Activated CD8-positive, alpha-beta T cell treated with anti-CD3 and anti-CD28 coated beads, Interleukin-2, amount 10 ng/mL, durations not matched to agents 7 days and 5 days (primary cell): ENCODE measurements around the gene CASP3. TPM values are rescaled to one million over a fixed set of nuclear protein-coding genes. Genes with fewer than 3 reads are reported as not detected.

Experiments used
- ATAC-seq: fragments of 150-1000 bp; cut with Tn5 transposase; one replicate; pipeline ENCODE4 v1.10.0; 2021; ENCODE audit warnings: moderate library complexity
- CTCF ChIA-PET: fragments of 350-600 bp; sonication (Branson Sonifier 250); formaldehyde crosslinking; loops from one replicate; lab custom pipeline; 2021; ENCODE audit warnings: antibody characterized with exemption; lab: Charles Lee
- POLR2A ChIA-PET: fragments of 350-600 bp; sonication (Branson Sonifier 250); formaldehyde crosslinking; loops from one replicate; lab custom pipeline; 2021; ENCODE audit warnings: antibody characterized with exemption; lab: Charles Lee
- DNase-seq: peaks from one replicate; pipeline ENCODE4 v3.0.0-alpha.2; 2020
- H3K27ac Mint-ChIP-seq: one replicate; pipeline ENCODE4 v1.8.0; 2021; ENCODE audit warnings: mild to moderate bottlenecking, mixed read lengths
- H3K27me3 Mint-ChIP-seq: one replicate; pipeline ENCODE4 v1.8.0; 2021; ENCODE audit warnings: low read depth, mixed read lengths
- H3K36me3 Mint-ChIP-seq: one replicate; pipeline ENCODE4 v1.8.0; 2021; ENCODE audit warnings: low read depth, mixed read lengths
- H3K4me1 Mint-ChIP-seq: one replicate; pipeline ENCODE4 v1.8.0; 2021; ENCODE audit warnings: low read depth, mixed read lengths
- H3K4me3 Mint-ChIP-seq: one replicate; pipeline ENCODE4 v1.8.0; 2021; ENCODE audit warnings: mild to moderate bottlenecking, mixed read lengths
- H3K9me3 Mint-ChIP-seq: one replicate; pipeline ENCODE4 v1.8.0; 2022; ENCODE audit warnings: mixed read lengths; ENCODE audit not compliant: insufficient read depth
- total RNA-seq, 2 experiments: library from RNA; stranded (reverse); gene quantifications; one replicate each; pipeline ENCODE4 v1.2.3, GENCODE V29; 2021

Gene CASP3
- total RNA-seq = 10 to 100 TPM; 71.7 to 78.0 TPM

DNA sequence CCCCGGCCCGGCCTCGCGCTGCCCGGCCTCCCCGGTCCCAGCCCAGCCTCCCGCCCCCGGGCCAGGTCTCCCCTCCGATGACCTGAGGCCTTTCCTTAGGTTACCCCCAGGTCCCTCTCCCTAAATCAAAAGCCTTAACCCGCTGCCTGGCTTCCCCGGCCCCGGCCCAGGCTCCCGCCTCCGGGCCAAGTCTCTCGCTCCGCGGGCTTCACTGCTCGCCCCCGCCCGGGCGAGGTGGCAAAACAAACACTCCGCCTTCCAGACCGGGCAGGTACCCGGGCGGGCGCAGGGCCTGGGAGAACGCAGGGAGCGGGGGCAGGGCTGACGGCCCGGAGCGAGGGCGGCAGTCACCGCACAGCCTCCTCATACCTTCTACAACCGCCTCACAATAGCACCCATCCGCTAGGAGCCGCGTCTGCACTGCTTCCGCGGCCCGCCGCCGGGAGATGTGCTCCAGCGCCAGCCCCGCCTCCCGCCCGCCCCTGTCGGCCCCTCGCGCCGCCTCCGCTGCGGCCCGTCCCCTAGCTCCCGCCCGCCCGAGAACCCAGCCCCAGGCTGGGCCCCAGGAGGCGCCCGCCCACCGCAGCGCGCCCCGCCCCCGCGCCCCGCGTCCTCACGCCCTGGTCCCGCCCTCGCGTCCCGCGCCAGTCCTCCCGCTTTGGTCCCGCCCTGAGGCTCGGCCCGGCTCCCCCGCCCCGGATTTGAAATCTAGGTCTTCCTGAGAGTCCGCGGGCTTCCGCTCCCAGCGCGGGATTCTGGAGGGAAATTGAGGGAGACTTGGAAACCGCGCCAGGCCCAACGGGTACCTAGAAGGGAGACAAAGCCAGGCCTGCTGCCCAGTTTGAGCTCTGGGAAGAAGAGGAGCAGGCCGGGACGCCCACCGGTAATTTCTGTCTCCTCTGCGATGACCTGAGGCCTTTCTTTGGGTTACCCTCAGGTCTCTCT is at the start of gene CASP3, which contains the start of gene PRIMPOL:
TSS of gene CASP3 (minus strand) at position 422 of the 945 bp plus-strand sequence. CDS start 10,994 bp downstream, outside the sequence.
TSS of gene PRIMPOL (plus strand) at position 713 of the 945 bp plus-strand sequence. CDS start 7,403 bp downstream, outside the sequence.
- CTCF ChIA-PET = interaction anchor here (0.9 to 4.3 kb wide), 10 partner anchors 13 to 385 kb away, joined by 3 to 27 read pairs (median 5); partner anchors contain the start of gene CENPU
- H3K9me3 Mint-ChIP-seq = no peaks in the 10 kb centered on the region
- POLR2A ChIA-PET = interaction anchor here (0.5 to 4.0 kb wide), 21 partner anchors 10 to 904 kb away, joined by 3 to 29 read pairs (median 5); partner anchors contain the start of genes CENPU and IRF2
- peaks cover 45% of the 10 kb centered on the region for H3K36me3 Mint-ChIP-seq
- H3K27ac Mint-ChIP-seq = peak within 1 kb of the TSS; percentile 88
- H3K4me1 Mint-ChIP-seq = peaks cover 51% of the 10 kb centered on the region
- peak within 1 kb of the TSS; percentile 89 for H3K4me3 Mint-ChIP-seq
- H3K27me3 Mint-ChIP-seq = no peaks in the 10 kb centered on the region
- peak; percentile 96 for DNase-seq
- peak; percentile 92 for ATAC-seq

DNA sequence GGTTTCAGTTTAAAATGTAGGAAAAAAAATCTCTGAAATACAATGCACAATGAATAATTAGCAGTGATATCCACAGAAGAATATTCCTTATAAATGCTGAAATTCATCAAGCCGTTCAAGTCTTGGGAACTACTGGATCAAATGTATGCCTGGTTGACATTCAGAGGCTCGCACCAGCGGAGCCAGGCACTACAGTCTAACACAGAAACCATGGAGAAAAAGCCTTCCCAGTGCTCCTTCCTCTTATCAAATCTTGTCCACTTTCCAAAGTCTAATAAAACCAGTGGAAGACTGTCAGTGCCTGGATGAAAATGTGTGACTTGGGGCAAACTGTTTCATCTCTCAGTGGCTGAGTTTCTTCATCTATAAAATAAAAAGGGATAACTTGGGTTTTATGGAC is 48.7 kb upstream of the CASP3 start:
- no peaks in the 10 kb centered on the region for H3K27me3 Mint-ChIP-seq
- CTCF ChIA-PET = interaction anchor here (1.1 kb wide), 1 partner anchor 48 kb away, joined by 3 read pairs; no protein-coding TSS in a partner anchor
- ATAC-seq = no peak
- POLR2A ChIA-PET = interaction anchor here (0.7 kb wide), 1 partner anchor 10 kb away, joined by 3 read pairs; no protein-coding TSS in a partner anchor
- H3K4me3 Mint-ChIP-seq = no peak overlapping the region
- no peaks in the 10 kb centered on the region for H3K9me3 Mint-ChIP-seq
- no peak for DNase-seq
- H3K27ac Mint-ChIP-seq = no peak overlapping the region
- H3K4me1 Mint-ChIP-seq = peaks cover 6% of the 10 kb centered on the region
- H3K36me3 Mint-ChIP-seq = peaks cover 64% of the 10 kb centered on the region

DNA sequence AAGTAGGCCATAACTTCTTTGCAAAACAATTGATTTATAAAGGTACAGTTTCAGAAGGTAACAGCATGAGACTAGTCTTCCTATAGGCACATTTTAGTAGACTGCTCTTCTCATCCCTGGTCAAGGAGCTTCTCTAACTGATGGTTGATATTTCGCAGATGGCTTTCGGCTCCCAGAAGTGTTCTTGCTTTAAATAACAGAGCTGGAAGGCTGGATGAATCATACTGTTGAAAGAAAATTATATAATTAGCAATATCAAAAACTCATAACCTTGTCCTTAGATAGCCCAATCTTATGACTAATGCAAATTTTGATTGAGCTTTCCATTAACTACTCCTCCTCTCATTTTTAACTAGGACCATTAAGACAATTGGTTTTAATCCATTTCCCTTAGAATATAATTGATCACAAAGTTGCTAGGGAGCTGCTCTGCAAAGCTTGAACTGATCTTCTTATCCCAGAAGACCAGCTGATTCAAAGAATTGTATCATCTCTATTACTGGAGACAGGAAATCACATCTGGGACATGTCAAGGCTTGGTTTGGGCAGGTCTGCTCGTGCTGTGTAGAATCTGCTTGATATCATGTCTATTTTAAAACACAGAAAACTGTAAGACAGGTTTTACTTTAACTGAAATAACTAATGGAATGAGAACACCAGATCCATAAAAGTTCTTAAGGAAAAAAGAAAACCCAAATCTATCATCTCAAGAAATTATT is 46.1 kb upstream of the CASP3 start:
- CTCF ChIA-PET = interaction anchor here (1.1 to 1.4 kb wide), 2 partner anchors 50 to 431 kb away, joined by 3 read pairs; no protein-coding TSS in a partner anchor
- no peaks in the 10 kb centered on the region for H3K27me3 Mint-ChIP-seq
- no peak for DNase-seq
- peaks cover 65% of the 10 kb centered on the region for H3K36me3 Mint-ChIP-seq
- H3K27ac Mint-ChIP-seq = peak overlapping the region; percentile 5
- H3K4me1 Mint-ChIP-seq = peaks cover 6% of the 10 kb centered on the region
- H3K9me3 Mint-ChIP-seq = no peaks in the 10 kb centered on the region
- POLR2A ChIA-PET = interaction anchor here (0.7 to 1.2 kb wide), 2 partner anchors 38 to 344 kb away, joined by 3 to 5 read pairs; no protein-coding TSS in a partner anchor
- no peak for ATAC-seq
- H3K4me3 Mint-ChIP-seq = no peak overlapping the region

DNA sequence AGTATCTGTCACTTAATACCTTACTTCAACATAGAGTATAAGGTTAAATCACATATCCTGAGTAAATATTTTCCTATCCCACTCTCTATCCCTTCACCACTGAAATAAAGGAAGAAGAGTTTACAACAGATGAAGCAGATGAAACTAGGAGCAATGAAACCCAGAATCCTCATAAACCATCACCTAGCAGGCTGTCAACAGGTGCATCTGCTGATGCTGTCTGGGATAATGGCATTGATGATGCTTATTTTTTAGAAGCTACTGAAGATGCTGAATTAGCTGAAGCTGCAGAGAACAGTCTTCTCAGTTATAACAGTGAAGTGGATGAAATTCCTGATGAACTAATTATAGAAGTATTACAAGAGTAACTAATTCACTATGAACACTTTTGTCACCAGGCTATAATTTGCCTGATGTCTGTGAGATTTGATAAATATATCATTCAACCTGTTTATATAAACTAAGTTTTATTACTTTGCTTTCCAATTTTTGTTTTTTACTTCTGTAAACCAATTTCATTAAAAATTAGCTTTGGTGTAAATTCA is 45.2 kb upstream of the CASP3 start:
- Mint-ChIP-seq H3K27me3 (no peaks in the 10 kb centered on the region), H3K4me1 (peaks cover 6% of the 10 kb centered on the region), H3K27ac (no peak overlapping the region), H3K4me3 (no peak overlapping the region), H3K36me3 (peaks cover 61% of the 10 kb centered on the region), H3K9me3 (no peaks in the 10 kb centered on the region)
- ATAC-seq = no peak
- ChIA-PET POLR2A (interaction anchor here (1.2 kb wide), 1 partner anchor 39 kb away, joined by 5 read pairs; no protein-coding TSS in a partner anchor), CTCF (interaction anchor here (1.0 to 1.1 kb wide), 2 partner anchors 33 to 431 kb away, joined by 3 read pairs; no protein-coding TSS in a partner anchor)
- no peak for DNase-seq

DNA sequence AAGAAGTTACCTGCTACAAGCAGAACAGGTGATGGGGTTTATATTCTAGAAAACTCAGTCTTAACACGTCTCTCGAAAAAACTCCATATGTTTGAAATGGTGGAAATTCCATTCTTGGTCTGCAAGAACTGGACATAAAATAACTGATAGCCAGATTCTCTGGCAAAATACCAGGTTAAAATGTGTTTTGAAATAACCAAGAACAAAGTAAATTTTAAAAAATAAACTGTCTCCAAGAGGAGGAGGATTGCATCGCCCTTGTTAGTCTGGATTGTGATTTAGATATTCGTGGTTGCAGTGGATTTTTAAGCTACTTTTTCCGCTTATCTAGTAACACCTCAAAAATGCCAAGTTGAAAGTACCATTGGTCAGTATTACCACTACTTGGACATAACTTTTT is 43.8 kb upstream of the CASP3 start:
- ATAC-seq (no peak), DNase-seq (no peak)
- no peak overlapping the region for H3K27ac Mint-ChIP-seq
- H3K36me3 Mint-ChIP-seq = peaks cover 64% of the 10 kb centered on the region
- CTCF ChIA-PET = no interaction called here
- no peak overlapping the region for H3K4me3 Mint-ChIP-seq
- peaks cover 14% of the 10 kb centered on the region for H3K4me1 Mint-ChIP-seq
- no peaks in the 10 kb centered on the region for H3K9me3 Mint-ChIP-seq
- POLR2A ChIA-PET = interaction anchor here (0.6 kb wide), 1 partner anchor 20 kb away, joined by 3 read pairs; no protein-coding TSS in a partner anchor
- no peaks in the 10 kb centered on the region for H3K27me3 Mint-ChIP-seq

GRCh38 chr4:184689681-184690080 is 40.4 kb upstream of the CASP3 start:
- ChIA-PET POLR2A (interaction anchor here (0.7 kb wide), 1 partner anchor 35 kb away, joined by 3 read pairs; no protein-coding TSS in a partner anchor), CTCF (interaction anchor here (1.8 kb wide), 1 partner anchor 426 kb away, joined by 6 read pairs; no protein-coding TSS in a partner anchor)
- no peak for ATAC-seq
- no peak for DNase-seq
- Mint-ChIP-seq H3K27ac (no peak overlapping the region), H3K9me3 (no peaks in the 10 kb centered on the region), H3K4me1 (peaks cover 16% of the 10 kb centered on the region), H3K36me3 (peaks cover 39% of the 10 kb centered on the region), H3K4me3 (no peak overlapping the region), H3K27me3 (no peaks in the 10 kb centered on the region)

GRCh38 chr4:184688447-184688846 is 39.2 kb upstream of the CASP3 start:
- POLR2A ChIA-PET = no interaction called here
- peaks cover 30% of the 10 kb centered on the region for H3K36me3 Mint-ChIP-seq
- no peak overlapping the region for H3K27ac Mint-ChIP-seq
- H3K9me3 Mint-ChIP-seq = no peaks in the 10 kb centered on the region
- no peaks in the 10 kb centered on the region for H3K27me3 Mint-ChIP-seq
- no peak overlapping the region for H3K4me3 Mint-ChIP-seq
- ATAC-seq (peak; percentile 30), DNase-seq (no peak)
- H3K4me1 Mint-ChIP-seq = peaks cover 20% of the 10 kb centered on the region
- CTCF ChIA-PET = interaction anchor here (0.6 to 1.8 kb wide), 3 partner anchors 46 to 431 kb away, joined by 3 to 6 read pairs (median 3); no protein-coding TSS in a partner anchor

GRCh38 chr4:184688005-184688404 is 38.8 kb upstream of the CASP3 start:
- ChIA-PET POLR2A (no interaction called here), CTCF (interaction anchor here (0.7 to 1.8 kb wide), 3 partner anchors 45 to 424 kb away, joined by 3 to 6 read pairs (median 3); no protein-coding TSS in a partner anchor)
- Mint-ChIP-seq H3K27ac (no peak overlapping the region), H3K9me3 (no peaks in the 10 kb centered on the region), H3K36me3 (peaks cover 28% of the 10 kb centered on the region), H3K27me3 (no peaks in the 10 kb centered on the region), H3K4me1 (peaks cover 20% of the 10 kb centered on the region), H3K4me3 (no peak overlapping the region)
- DNase-seq (no peak), ATAC-seq (no peak)

DNA sequence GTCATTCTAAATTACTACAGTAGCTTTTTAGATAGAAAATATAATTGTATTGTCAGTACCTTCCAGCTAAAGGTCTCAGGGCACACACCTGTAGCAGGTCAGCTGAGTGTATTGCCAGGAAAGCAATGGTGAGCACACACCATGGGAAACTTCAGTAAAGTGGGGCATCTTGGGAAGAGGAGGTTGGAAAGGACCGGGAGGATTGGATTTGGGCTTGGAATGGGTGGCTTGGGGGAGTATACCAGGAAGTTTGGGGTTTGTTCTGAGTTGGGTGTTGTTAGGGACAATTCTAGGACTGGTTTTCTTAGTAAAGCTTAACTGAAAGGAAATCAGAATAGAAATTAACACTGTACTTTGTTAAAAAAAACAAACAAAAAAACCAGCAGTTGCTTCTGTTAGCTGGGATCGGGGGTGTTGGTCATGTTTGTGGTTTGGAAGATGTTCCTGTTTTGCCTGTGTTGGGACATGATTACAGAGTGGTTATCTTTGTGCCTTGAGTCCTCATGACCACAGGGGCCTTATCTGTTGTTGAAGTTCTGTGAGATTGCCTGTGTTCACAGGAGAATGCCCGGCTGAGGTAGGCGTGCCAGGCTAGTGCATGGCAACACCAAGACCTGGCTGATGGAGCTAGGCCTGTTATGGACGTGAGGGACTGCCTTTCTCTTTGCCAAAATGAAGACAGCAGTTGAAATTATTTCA is 35.4 kb upstream of the CASP3 start:
- Mint-ChIP-seq H3K4me1 (peaks cover 20% of the 10 kb centered on the region), H3K9me3 (no peaks in the 10 kb centered on the region), H3K27ac (peak overlapping the region; percentile 62), H3K36me3 (peaks cover 10% of the 10 kb centered on the region), H3K4me3 (no peak overlapping the region), H3K27me3 (no peaks in the 10 kb centered on the region)
- DNase-seq = no peak
- ATAC-seq = no peak
- ChIA-PET CTCF (no interaction called here), POLR2A (interaction anchor here (0.9 to 1.0 kb wide), 2 partner anchors 35 to 49 kb away, joined by 3 read pairs; partner anchors contain the start of gene CENPU)

DNA sequence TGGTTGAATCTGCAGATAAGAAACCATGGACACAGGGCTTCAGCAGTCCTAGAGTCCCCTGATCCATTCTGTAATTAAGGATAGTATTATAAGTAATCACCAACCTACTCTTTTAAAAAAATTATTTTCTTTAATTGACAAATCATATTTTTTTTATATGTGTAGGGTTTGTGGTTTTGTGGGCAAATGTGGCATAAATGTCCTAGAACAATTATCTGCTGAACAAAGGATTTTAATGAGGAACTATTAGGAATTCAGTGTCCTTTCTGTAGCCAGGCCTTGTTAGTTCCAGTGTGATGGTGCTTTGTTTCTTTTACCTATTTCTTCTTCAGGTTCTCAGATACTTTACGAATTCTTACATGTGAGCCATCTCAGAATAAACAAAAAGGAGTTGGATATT is 32.7 kb upstream of the CASP3 start:
- no peak overlapping the region for H3K27ac Mint-ChIP-seq
- no peaks in the 10 kb centered on the region for H3K9me3 Mint-ChIP-seq
- no peak overlapping the region for H3K4me3 Mint-ChIP-seq
- H3K36me3 Mint-ChIP-seq = peaks cover 10% of the 10 kb centered on the region
- H3K4me1 Mint-ChIP-seq = peaks cover 11% of the 10 kb centered on the region
- POLR2A ChIA-PET = no interaction called here
- no peaks in the 10 kb centered on the region for H3K27me3 Mint-ChIP-seq
- DNase-seq (no peak), ATAC-seq (no peak)
- CTCF ChIA-PET = no interaction called here
